Nephron progenitor cell (in vitro differentiated cells): Measurements from ENCODE around the gene MCEMP1.
"Not testable (repeated sequence)": the region's sequence is repeated elsewhere in the genome, so short reads cannot be mapped to it uniquely, and the experiment has no call there.

Experiments used
- DNase-seq: peaks from one replicate; pipeline ENCODE4 v3.0.0; 2021
- H3K27ac Mint-ChIP-seq: 2 replicates; pipeline ENCODE4 v1.8.0; 2021; ENCODE audit warnings: mild to moderate bottlenecking, moderate library complexity, mixed read lengths
- H3K27me3 Mint-ChIP-seq: 2 replicates; pipeline ENCODE4 v1.8.0; 2021; ENCODE audit warnings: mild to moderate bottlenecking, low read depth, mixed read lengths; ENCODE audit not compliant: poor library complexity
- H3K36me3 Mint-ChIP-seq: 2 replicates; pipeline ENCODE4 v1.8.0; 2021; ENCODE audit warnings: low read depth, mixed read lengths
- H3K4me1 Mint-ChIP-seq: 2 replicates; pipeline ENCODE4 v1.8.0; 2021; ENCODE audit warnings: mixed read lengths
- H3K4me3 Mint-ChIP-seq: 2 replicates; pipeline ENCODE4 v1.8.0; 2021; ENCODE audit warnings: mild to moderate bottlenecking, moderate library complexity, mixed read lengths
- H3K9me3 Mint-ChIP-seq: 2 replicates; pipeline ENCODE4 v1.8.0; 2021; ENCODE audit warnings: mild to moderate bottlenecking, moderate library complexity, mixed read lengths
- TF ChIP-seq, protein P1 (sequence below): fragments of 200-600 bp; sonication (generic); IDR thresholded peaks from 2 replicates; pipeline ENCODE4 v1.5.0; 2021; ENCODE audit warnings: antibody characterized with exemption

The MCEMP1 gene

DNA sequence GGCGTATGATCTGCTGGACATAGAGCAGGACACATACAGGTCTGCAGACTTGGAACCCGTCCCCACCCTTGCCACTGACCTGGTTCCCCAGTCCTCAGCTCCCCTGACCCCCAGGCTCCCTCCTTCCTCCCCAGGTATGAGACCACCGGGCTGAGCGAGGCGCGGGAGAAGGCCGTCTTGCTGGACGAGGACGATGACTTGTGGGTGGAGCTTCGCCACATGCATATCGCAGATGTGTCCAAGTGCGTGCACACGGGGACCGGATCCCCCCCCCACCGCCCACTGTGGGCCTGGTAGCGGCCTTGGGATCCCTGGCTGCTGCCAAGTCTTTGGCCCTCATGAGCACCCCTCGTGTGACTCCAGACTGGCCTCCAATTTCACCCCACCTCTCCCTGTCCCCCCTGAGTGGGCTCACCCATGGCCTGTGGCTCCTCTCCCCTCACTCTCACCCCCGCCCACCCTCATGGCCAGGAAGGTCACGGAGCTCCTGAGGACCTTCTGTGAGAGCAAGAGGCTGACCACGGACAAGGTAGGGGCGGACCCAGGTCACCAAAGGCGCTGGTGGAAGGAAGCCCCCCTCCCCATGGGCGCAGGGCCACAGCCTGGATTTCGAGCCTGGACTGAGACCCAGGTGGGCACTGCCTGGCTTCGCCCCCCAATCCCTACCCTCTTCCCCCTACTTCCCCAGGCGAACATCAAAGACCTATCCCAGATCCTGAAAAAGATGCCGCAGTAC is 34.4 kb upstream of the MCEMP1 start:
- no peaks in the 10 kb centered on the region for H3K4me1 Mint-ChIP-seq
- no peaks in the 10 kb centered on the region for H3K9me3 Mint-ChIP-seq
- no peak overlapping the region for H3K4me3 Mint-ChIP-seq
- no peaks in the 10 kb centered on the region for H3K36me3 Mint-ChIP-seq
- H3K27me3 Mint-ChIP-seq, result peaks cover 10% of the 10 kb centered on the region
- no peak for DNase-seq
- no peak overlapping the region for H3K27ac Mint-ChIP-seq
- TF ChIP-seq, protein P1, sequence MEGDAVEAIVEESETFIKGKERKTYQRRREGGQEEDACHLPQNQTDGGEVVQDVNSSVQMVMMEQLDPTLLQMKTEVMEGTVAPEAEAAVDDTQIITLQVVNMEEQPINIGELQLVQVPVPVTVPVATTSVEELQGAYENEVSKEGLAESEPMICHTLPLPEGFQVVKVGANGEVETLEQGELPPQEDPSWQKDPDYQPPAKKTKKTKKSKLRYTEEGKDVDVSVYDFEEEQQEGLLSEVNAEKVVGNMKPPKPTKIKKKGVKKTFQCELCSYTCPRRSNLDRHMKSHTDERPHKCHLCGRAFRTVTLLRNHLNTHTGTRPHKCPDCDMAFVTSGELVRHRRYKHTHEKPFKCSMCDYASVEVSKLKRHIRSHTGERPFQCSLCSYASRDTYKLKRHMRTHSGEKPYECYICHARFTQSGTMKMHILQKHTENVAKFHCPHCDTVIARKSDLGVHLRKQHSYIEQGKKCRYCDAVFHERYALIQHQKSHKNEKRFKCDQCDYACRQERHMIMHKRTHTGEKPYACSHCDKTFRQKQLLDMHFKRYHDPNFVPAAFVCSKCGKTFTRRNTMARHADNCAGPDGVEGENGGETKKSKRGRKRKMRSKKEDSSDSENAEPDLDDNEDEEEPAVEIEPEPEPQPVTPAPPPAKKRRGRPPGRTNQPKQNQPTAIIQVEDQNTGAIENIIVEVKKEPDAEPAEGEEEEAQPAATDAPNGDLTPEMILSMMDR, result no peak

DNA sequence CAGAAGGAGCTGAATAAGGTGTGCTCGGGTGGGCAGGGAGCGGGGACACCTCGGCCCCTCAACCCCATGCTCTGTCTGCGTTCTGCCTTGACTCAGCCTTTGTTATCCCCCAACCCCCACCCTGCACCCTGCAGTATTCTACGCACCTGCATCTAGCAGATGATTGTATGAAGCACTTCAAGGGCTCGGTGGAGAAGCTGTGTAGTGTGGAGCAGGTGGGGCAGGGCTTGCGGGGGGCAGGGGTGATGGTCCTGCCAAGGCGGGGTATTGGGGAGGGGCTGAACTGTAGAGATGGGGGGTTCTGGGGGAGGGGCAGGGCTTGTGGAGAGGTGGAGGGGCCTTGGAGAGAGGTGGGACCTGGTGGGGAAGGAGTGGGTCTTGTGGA is 33.9 kb upstream of the MCEMP1 start:
- no peaks in the 10 kb centered on the region for H3K36me3 Mint-ChIP-seq
- DNase-seq, result no peak
- no peak overlapping the region for H3K4me3 Mint-ChIP-seq
- H3K4me1 Mint-ChIP-seq, result no peaks in the 10 kb centered on the region
- H3K27ac Mint-ChIP-seq, result no peak overlapping the region
- H3K9me3 Mint-ChIP-seq, result no peaks in the 10 kb centered on the region
- H3K27me3 Mint-ChIP-seq, result peaks cover 10% of the 10 kb centered on the region
- TF ChIP-seq, protein P1, result no peak

DNA sequence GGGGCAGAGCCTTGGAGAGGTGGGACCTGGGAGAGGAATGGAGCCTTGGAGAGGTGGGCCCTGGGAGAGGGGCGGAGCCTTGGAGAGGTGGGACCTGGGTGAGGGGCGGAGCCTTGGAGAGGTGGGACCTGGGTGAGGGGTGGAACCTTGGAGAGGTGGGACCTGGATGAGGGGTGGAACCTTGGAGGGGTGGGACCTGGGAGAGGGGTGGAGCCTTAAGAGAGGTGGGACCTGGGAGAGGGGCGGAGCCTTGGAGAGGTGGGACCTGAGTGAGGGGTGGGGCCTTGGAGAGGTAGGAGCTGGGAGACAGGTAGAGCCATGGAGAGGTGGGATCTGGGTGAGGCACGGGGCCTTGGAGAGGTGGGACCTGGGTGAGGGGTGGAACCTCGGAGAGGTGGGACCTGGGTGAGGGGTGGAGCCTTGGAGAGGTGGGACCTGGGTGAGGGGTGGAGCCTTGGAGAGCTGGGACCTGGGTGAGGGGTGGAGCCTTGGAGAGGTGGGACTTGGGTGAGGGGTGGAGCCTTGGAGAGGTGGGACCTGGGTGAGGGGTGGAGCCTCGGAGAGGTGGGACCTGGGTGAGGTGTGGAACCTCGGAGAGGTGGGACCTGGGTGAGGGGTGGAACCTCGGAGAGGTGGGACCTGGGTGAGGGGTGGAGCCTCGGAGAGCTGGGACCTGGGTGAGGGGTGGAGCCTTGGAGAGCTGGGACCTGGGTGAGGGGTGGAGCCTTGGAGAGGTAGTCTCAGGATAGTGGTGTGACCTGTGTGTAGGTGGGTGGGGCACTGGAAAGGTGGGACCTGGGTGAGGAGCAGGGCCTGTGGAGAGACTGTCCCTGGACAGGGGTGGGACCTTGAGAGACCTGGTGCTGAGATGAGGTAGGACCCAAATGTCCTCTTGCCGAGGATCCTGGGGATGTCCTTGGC is 33.0 kb upstream of the MCEMP1 start:
- H3K36me3 Mint-ChIP-seq, H3K9me3 Mint-ChIP-seq, DNase-seq, H3K27ac Mint-ChIP-seq, H3K4me3 Mint-ChIP-seq, H3K4me1 Mint-ChIP-seq: not testable (repeated sequence)
- H3K27me3 Mint-ChIP-seq, result peaks cover 12% of the 10 kb centered on the region

DNA sequence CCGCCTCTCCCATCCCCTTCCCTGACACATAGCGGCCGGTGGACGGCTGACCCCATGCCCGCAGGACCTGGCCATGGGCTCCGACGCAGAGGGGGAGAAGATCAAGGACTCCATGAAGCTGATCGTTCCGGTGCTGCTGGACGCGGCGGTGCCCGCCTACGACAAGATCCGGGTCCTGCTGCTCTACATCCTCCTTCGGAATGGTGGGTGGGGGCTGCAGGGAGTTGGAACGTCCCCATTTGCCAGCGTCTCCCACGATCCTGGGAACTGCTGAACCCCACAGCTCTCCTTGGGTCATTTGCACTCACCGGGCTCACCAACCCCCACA is 32.4 kb upstream of the MCEMP1 start:
- no peak for DNase-seq
- no peak overlapping the region for H3K4me3 Mint-ChIP-seq
- H3K27me3 Mint-ChIP-seq, result peaks cover 10% of the 10 kb centered on the region
- TF ChIP-seq, protein P1, result no peak
- no peak overlapping the region for H3K27ac Mint-ChIP-seq
- H3K36me3 Mint-ChIP-seq, result no peaks in the 10 kb centered on the region
- H3K9me3 Mint-ChIP-seq, result no peaks in the 10 kb centered on the region
- H3K4me1 Mint-ChIP-seq, result no peaks in the 10 kb centered on the region

DNA sequence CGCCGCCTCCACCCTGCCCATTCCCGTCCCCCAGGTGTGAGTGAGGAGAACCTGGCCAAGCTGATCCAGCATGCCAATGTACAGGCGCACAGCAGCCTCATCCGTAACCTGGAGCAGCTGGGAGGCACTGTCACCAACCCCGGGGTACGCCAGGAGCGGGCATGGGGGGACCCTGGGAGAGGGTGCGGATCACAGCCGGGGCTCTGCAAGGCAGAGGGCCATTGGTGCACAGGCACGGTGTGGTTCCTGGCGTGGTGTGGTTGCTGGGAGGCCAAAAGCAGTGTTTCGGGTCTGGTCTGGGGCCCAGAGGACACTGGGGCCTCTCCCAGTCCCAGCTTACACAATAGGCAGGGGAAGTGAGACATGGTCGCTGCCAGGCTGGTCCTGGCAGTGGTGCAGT is 31.7 kb upstream of the MCEMP1 start:
- Mint-ChIP-seq H3K36me3 (no peaks in the 10 kb centered on the region), H3K9me3 (no peaks in the 10 kb centered on the region), H3K4me3 (no peak overlapping the region), H3K27me3 (peaks cover 10% of the 10 kb centered on the region), H3K4me1 (no peaks in the 10 kb centered on the region), H3K27ac (no peak overlapping the region)
- DNase-seq, result no peak
- TF ChIP-seq, protein P1, result no peak

DNA sequence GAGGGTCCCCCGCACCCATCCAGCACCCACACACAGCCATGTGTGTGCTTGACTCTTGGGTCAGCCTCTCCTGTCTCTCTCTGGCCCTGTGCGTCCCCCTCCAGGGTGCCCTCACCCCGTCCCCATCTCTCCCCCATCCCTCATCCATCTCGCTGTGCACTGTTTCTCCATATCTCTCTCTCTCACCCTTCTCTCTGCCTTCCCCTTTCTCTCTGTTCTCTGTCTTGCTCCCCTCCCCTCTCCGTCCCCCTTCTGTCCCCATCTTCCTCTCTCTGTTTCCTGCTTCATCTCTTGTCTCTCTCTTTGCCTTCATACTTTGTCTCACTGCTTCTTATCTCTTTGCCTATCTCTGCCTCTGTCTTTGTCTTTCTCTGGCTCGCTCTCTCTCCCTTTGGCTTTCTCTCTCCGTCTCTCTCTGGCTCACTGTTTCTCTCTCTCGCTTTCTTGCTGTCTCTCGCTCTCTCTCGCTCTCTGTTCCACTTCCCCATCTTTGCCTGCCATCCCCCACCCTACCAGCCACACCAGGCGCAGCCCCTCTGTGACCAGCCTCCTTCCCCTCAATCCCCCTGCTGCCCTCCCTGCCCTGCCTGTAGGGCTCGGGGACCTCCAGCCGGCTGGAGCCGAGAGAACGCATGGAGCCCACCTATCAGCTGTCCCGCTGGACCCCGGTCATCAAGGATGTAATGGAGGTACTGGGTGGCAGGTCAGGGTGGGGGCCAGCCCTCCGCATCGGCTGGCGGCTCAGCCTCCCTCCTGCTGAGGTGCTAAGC is 31.0 kb upstream of the MCEMP1 start:
- DNase-seq, result no peak
- TF ChIP-seq, protein P1, result no peak
- Mint-ChIP-seq H3K27me3 (peaks cover 12% of the 10 kb centered on the region), H3K9me3 (no peaks in the 10 kb centered on the region), H3K27ac (peak overlapping the region; percentile 28), H3K4me3 (no peak overlapping the region), H3K4me1 (no peaks in the 10 kb centered on the region), H3K36me3 (no peaks in the 10 kb centered on the region)
